Diencephalon (tissue), 1 donor: ENCODE results near the gene JAKMIP1. TPM values are rescaled to one million over a fixed set of nuclear protein-coding genes. Genes with fewer than 3 reads are reported as not detected.

ENCODE experiments used
- total RNA-seq: library from RNA; depleted of rRNA; stranded (reverse); fragments of >200 nt; gene quantifications from one replicate; pipeline ENCODE4 v1.2.3, GENCODE V29; 2014

The JAKMIP1 gene
- 26.8 TPM for total RNA-seq

DNA sequence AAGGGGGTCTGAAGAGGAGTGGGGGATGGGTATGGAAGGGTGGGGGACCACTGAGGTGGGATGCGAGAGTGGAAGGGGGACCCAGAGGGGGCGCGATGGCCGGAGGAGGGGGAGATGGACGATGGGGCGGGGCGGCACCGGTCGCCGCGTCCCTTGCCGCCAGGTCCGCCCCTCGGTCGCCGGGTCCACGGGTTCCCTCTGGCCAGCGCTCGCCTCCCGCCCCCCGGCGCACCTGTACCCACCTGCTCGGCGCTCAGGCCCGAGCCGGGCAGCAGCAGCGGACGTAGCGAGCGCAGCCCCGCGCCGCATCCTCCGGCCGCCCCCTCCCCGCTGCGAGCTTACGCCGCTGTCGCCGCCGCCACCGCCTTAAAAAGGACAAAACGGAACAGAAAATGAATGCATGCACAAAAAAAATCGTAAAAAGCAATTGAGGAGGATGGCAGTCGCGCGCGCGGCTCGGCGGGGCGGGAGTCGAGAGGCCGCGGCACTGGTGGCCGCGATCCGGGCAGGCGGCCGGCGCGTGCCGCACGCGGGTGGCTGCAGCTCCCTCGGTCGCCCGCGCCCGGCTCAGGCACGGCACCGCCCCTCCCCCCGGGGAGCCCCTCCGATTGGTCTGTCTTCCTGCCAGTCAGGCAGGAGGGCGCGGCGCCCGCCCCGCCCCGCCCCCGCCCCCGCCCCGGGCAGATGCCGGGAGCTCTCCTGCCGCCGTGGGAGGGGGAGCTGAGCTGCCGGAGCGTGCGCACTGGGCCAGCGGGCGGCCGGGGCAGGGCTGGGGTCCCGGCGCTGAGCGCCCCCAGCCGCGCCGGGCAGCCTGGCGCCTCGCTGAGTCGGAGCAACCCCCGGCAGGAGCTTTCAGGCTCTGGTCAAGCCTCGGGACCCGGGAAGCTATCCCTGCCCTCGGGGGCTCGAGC, at the start of gene JAKMIP1:
Gene JAKMIP1, minus strand, starts transcription at position 539 of the 911 bp plus-strand sequence. CDS start 87,699 bp downstream, outside the sequence.

GRCh38 chr4:6018331-6018730, 182.0 kb downstream of the JAKMIP1 start, which contains the start of gene C4orf50:
C4orf50 (minus strand) TSS chr4:6018431.

Other genes with a start within 250 kb of the JAKMIP1 start
- 19.4 TPM for gene C4orf50, start 182.1 kb downstream of the JAKMIP1 start, total RNA-seq
- 12.7 TPM for gene WFS1, start 69.3 kb upstream of the JAKMIP1 start, total RNA-seq